T follicular helper cell (primary cell): ENCODE data around the gene ORM2.

Experiments
- DNase-seq: peaks from one replicate; pipeline ENCODE4 v3.0.0-alpha.2; 2020; ENCODE audit warnings: low read depth

ORM2 gene

GRCh38 chr9:114371973-114372917 lies 42.6 kb downstream of the ORM2 start:
- DNase-seq: peak; percentile 38

GRCh38 chr9:114372921-114373448 lies 43.3 kb downstream of the ORM2 start:
- DNase-seq: peak; percentile 75

- no peak for DNase-seq
Measured at GRCh38 chr9:114373960-114374730, 44.5 kb downstream of the ORM2 start.

GRCh38 chr9:114374936-114375335 lies 45.3 kb downstream of the ORM2 start:
- DNase-seq: no peak

- DNase-seq: no peak
Measured at GRCh38 chr9:114375386-114376175, 45.9 kb downstream of the ORM2 start.

GRCh38 chr9:114376586-114377445 lies 47.1 kb downstream of the ORM2 start:
- DNase-seq: no peak

GRCh38 chr9:114378016-114378415 lies 48.3 kb downstream of the ORM2 start:
- DNase-seq: no peak

- DNase-seq: no peak
Measured at GRCh38 chr9:114378883-114379282, 49.2 kb downstream of the ORM2 start.
